ENCODE data around the gene GAS7. TPM values are rescaled to one million over a fixed set of nuclear protein-coding genes. Genes with fewer than 3 reads are reported as not detected.

Gene GAS7
- total and polyA plus RNA-seq, 10 of the 15 experiments (the other 5 are each of a cell fraction or from before 2014, with no cell fraction given), result 2.3 to 53.4 (median 24.0) TPM

- TF ChIP-seq ZBTB4 (CRISPR knock-in tag; IDR thresholded peaks at IDR 0.05) (no peak), ZBED1 (IDR thresholded peaks at IDR 0.05; ENCODE audit: borderline replicate concordance) (no peak), ATF7 (IDR thresholded peaks at IDR 0.05; ENCODE audit: low read depth) (no peak), SUPT20H (IDR thresholded peaks at IDR 0.05; ENCODE audit: borderline replicate concordance, control insufficient read depth, low read depth, low read length) (no peak), NRF1 (conservative IDR thresholded peaks at IDR 0.05; ENCODE audit: low read depth, low read length) (no peak), MTA2 (IDR thresholded peaks at IDR 0.05; ENCODE audit: low read depth) (no peak), ETV6 (conservative IDR thresholded peaks at IDR 0.05 in 1 of 2, IDR thresholded peaks at IDR 0.05 in 1 of 2; ENCODE audit: borderline replicate concordance in 1 of 2, low read depth in 1 of 2) (no peak), NR2C2 (IDR thresholded peaks at IDR 0.05; ENCODE audit: borderline replicate concordance, control insufficient read depth, insufficient read length, low read depth) (no peak), POU2F2 (IDR thresholded peaks at IDR 0.05; ENCODE audit: borderline replicate concordance, low read depth, low read length) (peak; percentile 75; the same call in 2 of the 3 replicates)
Observed at GRCh38 chr17:9999919-10000695, 198.3 kb downstream of the GAS7 start (continued).
